SK-N-MC (cell line): ENCODE data around the gene ZDHHC14.

Experiments
- DNase-seq: peaks from one replicate; pipeline ENCODE4 v3.0.0-alpha.2; 2011; ENCODE audit warnings: low read depth, low spot score
- H3K27ac ChIP-seq: fragments of 200-600 bp; sonication (generic); 2 replicates; pipeline ENCODE4 v1.5.1; 2016; ENCODE audit warnings: mixed run types
- H3K36me3 ChIP-seq: fragments of 200-600 bp; sonication (generic); 2 replicates; pipeline ENCODE4 v1.6.1; 2017; ENCODE audit warnings: antibody characterized with exemption, low read length, mixed read lengths; ENCODE audit not compliant: insufficient read depth
- H3K4me3 ChIP-seq: fragments of 200-600 bp; sonication (generic); 2 replicates; pipeline ENCODE4 v1.5.1; 2016
- H3K9ac ChIP-seq: fragments of 200-600 bp; sonication (generic); 2 replicates; pipeline ENCODE4 v1.8.0; 2017; ENCODE audit warnings: mixed run types, mixed read lengths; ENCODE audit not compliant: insufficient read length
- H3K9me3 ChIP-seq: fragments of 200-600 bp; sonication (generic); 2 replicates; pipeline ENCODE4 v1.6.1; 2017; ENCODE audit warnings: low read depth, mild to moderate bottlenecking, antibody characterized with exemption, low read length, moderate library complexity, mixed read lengths
- EZH2 ChIP-seq: fragments of 200-600 bp; sonication (generic); IDR thresholded peaks from one replicate; pipeline ENCODE4 v1.6.1; 2017; ENCODE audit warnings: antibody characterized with exemption
- FOXP2 ChIP-seq: optimal IDR thresholded peaks from 2 replicates; pipeline ENCODE3; 2011; ENCODE audit warnings: mild to moderate bottlenecking, moderate library complexity; ENCODE audit not compliant: insufficient read depth; ENCODE audit errors: extremely low read length, control extremely low read depth
- POLR2AphosphoS5 ChIP-seq: IDR thresholded peaks from 2 replicates; pipeline ENCODE4 v1.6.1; 2012; ENCODE audit warnings: mild to moderate bottlenecking, low read depth, low read length, borderline replicate concordance

Gene ZDHHC14

GRCh38 chr6:157625764-157626163, 244.8 kb downstream of the ZDHHC14 start:
- no peaks in the 10 kb centered on the region for H3K9me3 ChIP-seq
- no peaks in the 10 kb centered on the region for H3K36me3 ChIP-seq
- H3K4me3 ChIP-seq = no peak overlapping the region
- DNase-seq = no peak
- H3K27ac ChIP-seq = no peak overlapping the region
- TF ChIP-seq POLR2AphosphoS5 = no peak
- H3K9ac ChIP-seq = no peak overlapping the region

- Histone ChIP-seq H3K4me3 (no peak overlapping the region), H3K36me3 (no peaks in the 10 kb centered on the region), H3K9ac (no peak overlapping the region), H3K9me3 (no peaks in the 10 kb centered on the region), H3K27ac (no peak overlapping the region)
- no peak for DNase-seq
- TF ChIP-seq POLR2AphosphoS5 = no peak
- no peak for TF ChIP-seq EZH2
Measured at GRCh38 chr6:157627195-157627966, 246.4 kb downstream of the ZDHHC14 start.

- no peaks in the 10 kb centered on the region for H3K9me3 ChIP-seq
- no peak overlapping the region for H3K9ac ChIP-seq
- TF ChIP-seq EZH2 = no peak
Measured at GRCh38 chr6:157628463-157628862, 247.5 kb downstream of the ZDHHC14 start.

GRCh38 chr6:157629220-157629619, 248.2 kb downstream of the ZDHHC14 start:
- no peak overlapping the region for H3K9ac ChIP-seq
- TF ChIP-seq EZH2 (no peak), FOXP2 (no peak), POLR2AphosphoS5 (no peak)
- H3K27ac ChIP-seq = no peak overlapping the region
- no peaks in the 10 kb centered on the region for H3K36me3 ChIP-seq
- H3K4me3 ChIP-seq = no peak overlapping the region
- DNase-seq = no peak
- no peaks in the 10 kb centered on the region for H3K9me3 ChIP-seq

More at GRCh38 chr6:157628463-157628862, 247.5 kb downstream of the ZDHHC14 start:
- H3K4me3 ChIP-seq = no peak overlapping the region
- no peaks in the 10 kb centered on the region for H3K36me3 ChIP-seq
- no peak for DNase-seq
- H3K27ac ChIP-seq = no peak overlapping the region

- H3K36me3 ChIP-seq = no peaks in the 10 kb centered on the region
- TF ChIP-seq POLR2AphosphoS5 (no peak), FOXP2 (no peak), EZH2 (no peak)
- no peaks in the 10 kb centered on the region for H3K9me3 ChIP-seq
- H3K27ac ChIP-seq = no peak overlapping the region
- H3K9ac ChIP-seq = no peak overlapping the region
- DNase-seq = no peak
- H3K4me3 ChIP-seq = no peak overlapping the region
Measured at GRCh38 chr6:157630463-157631080, 249.6 kb downstream of the ZDHHC14 start.

- H3K27ac ChIP-seq = no peak overlapping the region
- H3K9ac ChIP-seq = no peak overlapping the region
- no peaks in the 10 kb centered on the region for H3K9me3 ChIP-seq
- no peaks in the 10 kb centered on the region for H3K36me3 ChIP-seq
- no peak overlapping the region for H3K4me3 ChIP-seq
- no peak for DNase-seq
- TF ChIP-seq FOXP2 = no peak
- TF ChIP-seq EZH2 = no peak
- no peak for TF ChIP-seq POLR2AphosphoS5
Measured at GRCh38 chr6:157631412-157631811, 250.4 kb downstream of the ZDHHC14 start.

GRCh38 chr6:157631838-157632614, 251.0 kb downstream of the ZDHHC14 start:
- Histone ChIP-seq H3K9me3 (no peaks in the 10 kb centered on the region), H3K4me3 (no peak overlapping the region), H3K27ac (no peak overlapping the region), H3K36me3 (no peaks in the 10 kb centered on the region), H3K9ac (no peak overlapping the region)
- no peak for DNase-seq
- TF ChIP-seq EZH2 = no peak
- no peak for TF ChIP-seq POLR2AphosphoS5
- TF ChIP-seq FOXP2 = no peak

- no peak overlapping the region for H3K27ac ChIP-seq
- DNase-seq = no peak
- H3K9me3 ChIP-seq = no peaks in the 10 kb centered on the region
- no peaks in the 10 kb centered on the region for H3K36me3 ChIP-seq
- no peak overlapping the region for H3K9ac ChIP-seq
- TF ChIP-seq EZH2 (no peak), POLR2AphosphoS5 (no peak), FOXP2 (no peak)
- H3K4me3 ChIP-seq = no peak overlapping the region
Measured at GRCh38 chr6:157632821-157633220, 251.8 kb downstream of the ZDHHC14 start.

GRCh38 chr6:157634546-157634945, 253.6 kb downstream of the ZDHHC14 start:
- no peak for DNase-seq
- Histone ChIP-seq H3K9ac (no peak overlapping the region), H3K27ac (no peak overlapping the region), H3K9me3 (no peaks in the 10 kb centered on the region), H3K36me3 (no peaks in the 10 kb centered on the region), H3K4me3 (no peak overlapping the region)
- TF ChIP-seq EZH2 (no peak), POLR2AphosphoS5 (no peak), FOXP2 (no peak)
